Stimulated activated naive CD4-positive, alpha-beta T cell treated with Interleukin-2 at 50 U/mL for 16 hours (primary cell): ENCODE results near the gene AOPEP.
"Not testable (repeated sequence)": the region's sequence is repeated elsewhere in the genome, so short reads cannot be mapped to it uniquely, and the experiment has no call there.

Experiments used
- DNase-seq: peaks from one replicate; lab custom pipeline; 2025; lab: John Stamatoyannopoulos, UW

The AOPEP gene

DNA sequence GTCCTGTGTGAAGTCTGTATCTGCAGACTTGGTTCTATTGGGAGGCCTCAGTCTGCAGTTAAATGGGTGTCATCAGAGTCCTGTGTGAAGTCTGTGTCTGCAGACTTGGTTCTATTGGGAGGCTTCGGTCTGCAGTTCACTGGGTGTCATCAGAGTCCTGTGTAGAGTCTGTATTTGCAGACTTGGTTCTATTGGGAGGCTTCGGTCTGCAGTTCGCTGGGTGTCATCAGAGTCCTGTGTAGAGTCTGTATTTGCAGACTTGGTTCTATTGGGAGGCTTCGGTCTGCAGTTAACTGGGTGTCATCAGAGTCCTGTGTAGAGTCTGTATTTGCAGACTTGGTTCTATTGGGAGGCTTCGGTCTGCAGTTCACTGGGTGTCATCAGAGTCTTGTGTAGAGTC is 239.1 kb downstream of the AOPEP start:
- DNase-seq: not testable (repeated sequence)

DNA sequence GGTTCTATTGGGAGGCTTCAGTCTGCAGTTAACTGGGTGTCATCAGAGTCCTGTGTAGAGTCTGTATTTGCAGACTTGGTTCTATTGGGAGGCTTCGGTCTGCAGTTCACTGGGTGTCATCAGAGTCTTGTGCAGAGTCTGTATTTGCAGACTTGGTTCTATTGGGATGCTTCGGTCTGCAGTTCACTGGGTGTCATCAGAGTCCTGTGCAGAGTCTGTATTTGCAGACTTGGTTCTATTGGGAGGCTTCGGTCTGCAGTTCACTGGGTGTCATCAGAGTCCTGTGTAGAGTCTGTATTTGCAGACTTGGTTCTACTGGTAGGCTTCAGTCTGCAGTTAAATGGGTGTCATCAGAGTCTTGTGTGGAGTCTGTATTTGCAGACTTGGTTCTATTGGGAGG is 239.5 kb downstream of the AOPEP start:
- not testable (repeated sequence) for DNase-seq

DNA sequence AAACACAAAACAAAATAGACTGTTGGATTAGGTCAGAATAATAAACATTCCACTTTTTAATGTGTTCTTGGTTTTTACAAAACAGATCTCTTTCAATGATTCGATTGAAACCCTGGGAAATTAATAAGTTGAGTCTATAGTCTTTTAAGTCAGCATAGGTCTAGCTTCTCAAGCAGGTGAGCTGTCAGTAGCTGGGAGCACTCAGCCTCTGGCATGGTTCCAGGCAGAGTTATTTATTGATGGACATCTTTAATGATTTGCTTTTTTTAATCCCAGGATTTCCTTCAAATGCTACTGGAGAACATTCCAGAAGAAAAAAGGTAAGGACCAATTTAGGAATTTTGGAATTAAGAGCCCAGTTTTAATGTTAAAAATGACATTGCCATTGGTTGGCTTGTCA is 241.0 kb downstream of the AOPEP start:
- no peak for DNase-seq

DNA sequence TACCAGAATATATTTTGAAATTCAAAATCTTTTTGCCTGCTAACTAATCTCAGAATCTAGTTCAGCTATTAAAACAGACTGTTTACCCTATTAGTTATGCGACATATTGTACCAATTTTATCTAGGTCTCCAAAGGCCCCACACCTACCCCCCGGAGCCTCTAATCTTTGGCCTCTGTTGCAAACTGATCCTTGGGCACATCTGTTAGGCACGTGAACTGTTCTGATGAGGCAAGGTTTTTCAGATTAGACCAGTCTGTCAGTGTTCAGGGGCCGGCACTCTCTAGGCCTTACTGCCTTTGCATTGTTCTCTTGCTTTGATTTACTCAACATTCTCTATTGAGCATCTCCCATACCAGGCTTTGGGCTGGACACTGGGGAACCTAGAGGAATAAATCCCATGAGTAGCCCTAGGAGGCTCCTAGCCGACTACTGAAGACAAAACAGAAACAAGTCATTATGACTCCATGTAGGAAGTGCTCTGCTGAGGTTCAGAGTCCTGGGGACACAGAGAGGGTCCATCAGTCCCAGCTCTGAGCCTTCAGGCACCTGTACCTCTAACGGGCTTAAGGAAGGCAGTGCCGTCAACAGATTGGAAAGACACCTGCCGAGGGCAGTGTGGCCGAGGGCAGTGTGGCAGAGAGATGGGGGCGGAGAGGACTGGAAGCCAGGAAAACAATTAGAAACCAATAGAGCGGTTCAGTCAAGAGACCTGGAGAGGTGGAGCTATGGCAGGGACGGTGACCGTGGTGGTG is 245.1 kb downstream of the AOPEP start:
- DNase-seq: no peak

DNA sequence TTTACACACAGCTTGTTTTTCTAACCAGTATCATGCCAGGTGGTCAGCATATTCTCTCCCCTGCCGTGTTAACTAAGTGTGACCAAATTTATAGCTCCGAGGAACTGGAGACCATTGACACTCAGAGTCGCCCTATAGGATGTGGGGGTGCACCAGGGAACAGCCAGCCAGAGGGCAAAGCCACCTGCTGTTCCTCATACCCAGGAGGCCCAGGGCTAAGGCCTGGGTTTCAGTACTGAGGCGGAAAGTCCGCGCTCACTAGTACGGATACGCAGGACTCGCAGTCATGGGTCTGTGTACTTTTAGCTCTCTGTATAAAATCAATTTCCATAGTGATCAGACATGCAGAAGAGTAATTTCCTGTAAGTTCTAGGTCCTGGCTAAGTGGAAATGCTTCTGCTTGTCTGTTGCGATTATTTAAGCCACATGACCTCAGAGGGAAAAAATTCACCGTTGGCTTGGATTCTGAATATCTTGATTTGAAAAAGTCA is 247.0 kb downstream of the AOPEP start:
- DNase-seq: no peak

DNA sequence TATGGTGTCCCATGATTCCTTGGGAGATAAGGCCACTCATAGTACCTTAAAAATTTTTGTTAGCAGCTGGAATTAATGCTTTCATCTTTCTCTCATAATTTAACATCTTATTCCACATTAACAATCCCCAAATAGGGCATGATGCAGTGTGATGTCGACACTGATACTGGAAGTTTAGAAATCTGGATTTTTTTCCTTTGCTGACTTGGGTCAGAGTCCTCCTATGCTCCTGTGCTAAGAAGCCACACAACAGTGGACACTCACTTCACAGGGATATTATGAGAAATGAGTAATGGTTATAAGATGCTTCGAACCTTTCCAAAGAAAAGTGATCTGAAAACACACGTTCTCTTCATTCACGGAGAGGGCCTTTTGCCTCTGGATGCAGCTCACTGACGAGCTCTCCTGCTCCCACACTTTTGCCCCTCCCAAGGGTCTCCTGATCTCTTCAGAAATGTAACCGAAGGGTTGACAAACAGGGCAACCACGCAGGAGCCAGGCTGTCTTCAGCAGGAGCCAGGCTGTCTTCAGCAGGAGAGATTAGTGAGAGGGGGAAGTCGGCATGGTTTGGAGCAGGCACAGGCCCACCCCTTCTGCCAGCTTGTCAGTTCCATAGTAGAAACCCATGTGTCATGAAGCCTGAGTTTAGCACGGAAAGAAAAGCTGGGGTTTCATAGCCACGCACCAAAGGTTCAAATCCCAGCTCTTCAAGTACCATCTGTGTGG is 247.8 kb downstream of the AOPEP start:
- DNase-seq: no peak

DNA sequence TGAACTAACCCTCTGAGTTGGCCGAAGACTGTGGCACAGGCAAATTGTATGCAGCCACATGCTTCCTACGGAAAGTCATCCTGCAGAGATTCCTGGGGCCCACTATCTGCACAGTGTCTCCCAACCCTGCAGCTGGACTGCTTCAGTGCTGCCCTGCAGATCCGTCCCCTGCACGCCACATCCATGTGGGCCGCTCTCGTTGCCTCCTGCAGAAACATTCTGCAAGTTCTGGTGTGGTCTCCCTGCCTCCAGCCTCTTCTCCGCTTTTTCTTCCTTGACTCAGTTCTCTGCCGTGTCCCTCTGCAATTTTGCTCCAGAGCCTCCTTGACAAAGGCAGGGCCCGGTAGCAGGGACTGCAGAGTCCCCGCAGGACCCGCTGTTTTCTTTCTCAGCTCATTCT is 249.0 kb downstream of the AOPEP start:
- no peak for DNase-seq

DNA sequence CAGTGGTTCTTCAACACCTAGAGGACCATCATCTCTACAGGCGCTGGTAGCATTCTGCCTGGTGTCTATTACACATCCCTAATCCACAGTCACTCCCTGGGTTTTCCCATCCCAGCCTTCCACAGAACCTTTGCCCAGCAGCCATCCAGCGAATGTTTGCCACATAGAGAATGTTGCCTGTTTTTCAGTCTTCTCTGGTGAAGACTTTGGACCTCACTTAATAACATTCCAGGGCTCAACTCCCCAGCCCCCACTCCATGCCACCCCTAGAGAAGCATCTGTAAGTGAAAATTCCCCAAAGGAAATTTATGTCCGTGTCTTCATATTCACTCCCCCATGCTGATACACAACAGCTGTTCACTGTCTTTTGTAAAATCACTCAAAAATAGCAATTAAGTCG is 249.6 kb downstream of the AOPEP start:
- no peak for DNase-seq

DNA sequence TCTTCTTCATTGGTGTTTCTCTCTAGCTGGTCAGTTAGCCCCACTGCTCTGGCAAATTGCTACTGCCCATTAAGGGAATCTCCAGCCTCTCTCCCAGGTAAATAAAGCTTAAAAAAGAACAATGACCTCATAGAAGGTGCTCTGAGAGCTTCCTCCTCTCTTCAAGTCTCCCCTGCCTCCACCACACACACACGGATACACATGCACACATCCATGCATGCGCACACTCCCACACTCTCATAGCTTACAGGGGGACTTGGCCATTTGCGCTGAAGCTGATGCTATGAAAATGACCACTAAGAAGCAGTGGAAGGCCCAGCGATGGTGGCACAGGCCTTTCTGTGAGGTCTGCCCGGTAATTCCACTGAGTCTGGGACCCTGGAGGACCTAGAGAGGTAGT is 250.9 kb downstream of the AOPEP start:
- DNase-seq: no peak

DNA sequence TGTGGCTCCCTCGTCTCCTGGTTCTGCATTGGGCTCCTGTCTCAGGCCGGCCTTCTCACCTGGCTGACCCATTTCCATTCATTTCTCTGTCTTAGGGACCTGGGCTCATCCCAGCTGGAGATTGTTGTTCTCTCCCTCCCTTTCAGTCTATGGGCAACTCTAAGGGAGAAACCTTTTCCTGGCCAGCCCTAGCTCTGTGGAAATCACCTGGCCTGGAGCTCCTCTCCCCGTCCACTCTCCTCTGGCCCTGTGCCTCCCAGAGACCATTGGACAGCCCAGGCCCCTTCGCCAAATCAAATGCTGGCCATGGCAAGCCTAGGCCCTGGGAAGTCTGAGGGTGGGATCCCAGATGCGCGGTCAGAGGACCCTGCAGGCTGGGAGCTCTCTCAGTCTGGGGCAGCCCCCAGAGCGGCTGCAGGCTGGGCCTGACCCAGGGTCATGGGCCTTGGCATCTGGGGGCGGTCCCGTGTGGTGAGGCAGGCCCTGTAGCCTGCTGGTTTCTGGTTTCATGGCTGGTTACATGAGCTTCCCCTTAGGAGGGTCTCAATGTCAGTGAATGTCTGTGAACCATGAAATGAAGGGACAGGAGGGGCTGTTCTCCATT is 253.5 kb downstream of the AOPEP start:
- no peak for DNase-seq

DNA sequence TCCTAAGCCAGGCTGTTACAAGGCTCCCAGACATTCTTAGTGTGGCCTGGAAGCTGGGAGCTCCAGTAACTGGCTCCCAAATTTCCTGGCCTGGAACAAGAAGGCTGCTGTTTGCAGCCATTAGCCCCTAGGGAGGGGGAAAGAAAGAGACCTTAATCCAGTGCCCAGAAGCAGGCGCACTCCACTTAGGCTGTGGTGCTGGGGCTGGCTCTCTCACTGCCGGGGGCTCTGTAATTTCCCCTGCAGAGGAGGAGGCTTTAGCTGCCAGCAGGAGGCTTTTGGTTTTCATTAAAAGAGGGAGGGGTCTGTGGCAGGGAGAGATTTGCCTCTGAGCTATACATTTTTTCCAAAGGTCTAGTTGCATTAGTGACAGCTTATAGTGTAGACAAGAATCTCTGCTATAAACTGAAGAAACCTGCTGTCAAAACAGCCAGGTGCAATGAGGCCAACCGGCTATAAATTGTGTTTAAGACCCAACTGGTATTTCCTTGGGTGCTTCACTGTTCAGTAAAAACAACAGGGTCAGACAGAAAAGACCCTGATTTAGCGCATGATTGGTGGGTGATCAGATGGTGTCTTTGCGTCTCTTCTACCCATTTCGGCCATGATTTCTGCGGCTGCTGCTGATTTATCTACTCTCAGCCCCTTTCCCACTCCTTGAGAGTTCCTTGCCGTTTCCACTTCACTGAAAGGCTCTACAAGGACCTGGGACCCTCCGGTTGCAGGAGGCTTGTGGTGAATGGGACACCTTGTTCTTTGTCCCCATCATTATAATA is 254.6 kb downstream of the AOPEP start:
- DNase-seq: no peak

DNA sequence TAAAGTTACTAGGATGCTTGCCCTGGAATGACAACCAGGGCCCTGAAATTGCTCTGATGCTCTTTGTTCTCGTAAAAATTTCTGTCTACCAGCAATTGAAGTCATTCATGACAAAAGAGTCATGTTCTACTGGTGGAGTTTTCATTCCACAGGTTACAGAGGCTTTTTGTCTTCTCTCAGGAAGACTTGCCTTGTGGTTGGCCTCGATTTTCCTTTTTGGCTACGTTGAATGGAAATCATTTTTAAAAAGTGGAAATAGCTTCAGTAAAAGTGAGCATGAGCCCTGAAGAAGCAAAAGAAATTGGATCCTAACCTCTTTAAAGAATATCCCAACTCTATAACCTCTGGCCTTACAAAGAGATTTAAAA is 255.2 kb downstream of the AOPEP start:
- DNase-seq: no peak

DNA sequence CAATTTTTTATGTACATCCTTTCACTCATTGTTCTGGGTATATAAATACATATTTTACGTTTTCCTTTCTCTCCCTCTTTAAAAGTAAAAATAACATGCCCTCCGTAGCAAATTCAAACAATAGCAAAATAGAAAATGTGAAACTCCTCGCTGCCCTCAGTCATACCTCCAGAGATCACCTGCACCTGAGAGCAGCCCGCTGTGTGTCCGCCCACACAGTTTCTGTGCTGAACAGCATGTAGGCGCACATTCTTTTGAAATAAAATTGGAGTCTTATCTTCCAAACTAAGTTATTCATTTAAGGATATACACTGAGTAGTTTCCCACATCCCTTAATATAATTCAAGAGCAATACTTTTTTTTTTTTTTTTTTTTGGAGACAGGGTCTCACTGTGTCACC is 255.7 kb downstream of the AOPEP start:
- DNase-seq: no peak

DNA sequence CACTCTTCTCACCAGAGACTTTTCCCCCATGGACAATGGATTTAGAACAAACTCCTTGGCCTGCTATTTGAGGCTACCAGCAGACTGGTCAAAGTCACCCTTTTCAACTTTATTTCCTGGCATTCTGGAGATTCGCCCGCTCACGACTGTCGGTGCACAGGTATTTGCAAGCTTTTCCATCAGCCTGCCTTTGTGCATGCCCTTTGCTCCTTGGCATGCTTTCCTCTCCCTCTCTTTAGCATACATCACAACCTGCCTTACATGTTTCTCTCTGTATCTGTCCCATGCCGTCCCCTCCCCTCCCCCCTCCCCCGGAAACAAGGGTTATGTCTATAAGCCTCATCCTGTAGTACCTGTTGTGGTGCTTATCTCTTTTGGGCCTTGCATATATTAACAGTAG is 257.1 kb downstream of the AOPEP start:
- no peak for DNase-seq

DNA sequence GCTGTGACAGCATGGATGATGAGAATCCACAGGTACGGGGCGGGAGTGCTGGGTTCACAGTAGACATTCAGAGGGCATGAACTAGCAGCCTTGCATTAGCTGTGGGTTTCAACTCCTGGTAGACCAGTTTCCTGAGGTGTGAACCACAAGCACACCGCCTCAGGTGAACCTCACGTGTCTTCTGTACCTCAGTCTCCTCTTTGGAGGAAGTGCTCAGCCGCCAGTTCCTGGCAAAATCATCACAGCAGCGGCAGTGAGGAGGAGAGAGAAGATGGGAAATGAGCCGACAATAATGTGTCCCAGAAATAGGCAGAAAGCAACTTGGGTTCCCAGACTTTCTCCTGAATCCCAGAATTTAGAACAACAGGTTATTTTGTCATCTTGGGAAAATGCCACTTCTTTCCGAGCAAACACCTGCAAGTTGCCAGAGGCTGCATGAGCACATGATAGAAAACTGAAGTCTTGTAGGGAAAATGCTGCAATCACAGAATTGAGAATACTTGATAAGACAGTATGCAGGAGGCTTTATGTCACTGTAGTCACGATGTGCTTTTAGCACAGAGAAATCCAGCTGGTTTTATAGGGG is 258.5 kb downstream of the AOPEP start:
- no peak for DNase-seq

DNA sequence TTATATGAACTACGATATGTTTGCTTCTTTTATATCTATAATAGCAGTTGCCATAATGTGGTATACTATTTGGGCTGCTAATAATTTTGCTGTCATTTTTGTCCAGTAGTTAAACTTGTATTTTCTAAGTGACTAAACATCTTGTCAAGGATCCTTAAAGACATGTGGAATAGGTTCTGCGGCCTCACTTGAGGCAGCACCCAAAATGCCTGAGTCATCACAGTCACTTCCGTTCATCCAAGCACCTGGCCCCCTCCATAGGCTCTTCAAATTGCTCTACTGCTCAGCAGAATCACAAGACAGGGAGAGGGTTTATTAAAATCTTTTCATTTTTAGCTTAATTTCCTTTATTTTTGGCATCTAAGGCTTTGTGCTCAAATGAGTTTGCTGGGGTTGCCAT is 259.1 kb downstream of the AOPEP start:
- DNase-seq: no peak

DNA sequence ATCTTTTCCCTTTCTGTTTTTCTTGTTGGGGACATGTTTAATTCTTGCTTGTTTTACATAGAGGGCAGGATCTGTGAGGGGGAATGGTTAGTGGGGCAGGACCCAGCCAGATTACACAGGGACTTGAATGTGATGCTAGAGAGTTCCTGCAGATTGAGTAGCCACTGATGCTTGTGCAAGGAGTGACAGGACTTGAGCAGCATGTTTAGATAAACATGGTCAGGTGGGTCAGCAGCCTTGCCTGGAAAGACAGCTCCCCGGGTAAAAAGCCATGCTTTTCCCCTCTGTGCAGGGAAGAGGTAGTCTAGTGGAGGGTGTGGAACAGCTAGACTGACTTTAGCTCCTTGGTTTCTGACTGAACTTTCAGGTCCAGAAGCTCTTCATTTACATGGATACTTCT is 261.2 kb downstream of the AOPEP start:
- no peak for DNase-seq

DNA sequence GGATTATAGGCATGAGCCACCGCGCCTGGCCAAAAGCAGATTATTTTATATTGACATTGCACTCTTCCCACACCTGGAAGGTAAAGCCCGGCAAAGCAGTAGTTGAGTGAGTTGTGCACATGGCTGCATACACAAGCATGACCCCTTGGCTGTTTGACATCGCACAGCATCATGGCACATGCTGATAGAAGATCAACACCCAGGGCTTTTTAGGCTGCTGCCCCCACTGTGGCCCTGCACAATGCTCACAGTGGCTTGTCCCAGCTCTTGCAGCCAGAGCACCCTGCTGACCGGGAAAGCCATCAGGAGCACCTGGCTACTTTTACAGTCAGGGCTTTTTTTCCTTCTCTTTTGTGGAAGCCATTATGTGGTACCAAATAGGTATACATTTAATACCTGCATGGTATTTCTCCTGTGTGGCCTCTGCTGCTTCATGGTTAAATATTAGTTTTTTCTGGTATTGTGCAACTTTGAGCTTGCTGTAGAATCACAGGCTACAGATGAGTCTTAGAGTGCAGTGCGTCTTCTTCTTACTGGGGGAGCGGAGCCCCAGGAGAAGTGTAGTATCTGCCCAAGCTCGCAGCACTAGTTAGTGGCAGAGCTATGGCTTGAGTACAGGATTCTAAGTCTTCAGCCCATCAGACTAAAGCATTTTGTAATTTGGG is 264.5 kb downstream of the AOPEP start:
- no peak for DNase-seq

DNA sequence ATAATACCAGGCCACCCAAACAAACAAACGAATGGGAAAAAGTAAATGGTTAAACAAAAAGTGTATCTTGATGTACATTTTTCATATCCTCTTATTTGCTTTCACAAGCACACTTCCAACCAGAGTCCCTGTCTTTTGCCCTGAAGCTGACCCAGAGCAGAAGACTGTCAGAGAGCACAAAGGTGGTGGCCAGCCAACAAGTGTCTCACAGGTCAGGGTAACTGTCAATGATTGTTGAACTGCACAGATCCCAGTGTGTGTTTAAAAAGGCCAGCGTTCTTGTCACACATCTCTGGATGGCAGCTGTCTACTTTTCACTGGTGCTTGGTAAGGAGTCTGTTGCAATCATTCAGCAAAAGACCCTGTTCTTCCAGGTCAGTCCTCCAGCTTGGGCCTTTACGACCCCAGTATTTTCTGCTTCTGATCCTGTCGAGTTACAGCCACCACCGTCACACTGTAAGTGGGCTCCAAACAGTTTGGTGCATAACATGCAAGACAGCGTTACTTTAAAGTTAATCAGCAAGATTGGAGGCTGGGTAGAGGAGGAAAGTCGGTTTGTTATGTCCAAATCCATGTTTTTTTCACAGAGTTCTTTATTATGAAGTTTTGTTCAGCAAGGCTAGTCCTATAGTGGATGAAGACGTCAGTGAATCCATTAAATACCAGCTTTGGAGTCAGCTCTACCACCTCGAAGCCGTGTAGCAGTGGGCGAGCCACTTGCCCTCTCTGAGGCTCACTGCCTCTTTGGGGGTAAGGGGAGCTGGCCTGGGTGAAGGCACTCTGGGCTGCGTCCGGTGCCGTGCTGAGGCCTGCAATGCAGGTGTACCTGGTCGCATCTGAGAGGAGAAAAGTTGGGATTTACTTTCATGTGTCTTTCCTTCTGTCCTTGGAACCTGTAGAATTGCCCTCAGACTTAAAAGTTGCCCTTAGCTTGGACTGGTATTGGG is 265.7 kb downstream of the AOPEP start:
- no peak for DNase-seq

DNA sequence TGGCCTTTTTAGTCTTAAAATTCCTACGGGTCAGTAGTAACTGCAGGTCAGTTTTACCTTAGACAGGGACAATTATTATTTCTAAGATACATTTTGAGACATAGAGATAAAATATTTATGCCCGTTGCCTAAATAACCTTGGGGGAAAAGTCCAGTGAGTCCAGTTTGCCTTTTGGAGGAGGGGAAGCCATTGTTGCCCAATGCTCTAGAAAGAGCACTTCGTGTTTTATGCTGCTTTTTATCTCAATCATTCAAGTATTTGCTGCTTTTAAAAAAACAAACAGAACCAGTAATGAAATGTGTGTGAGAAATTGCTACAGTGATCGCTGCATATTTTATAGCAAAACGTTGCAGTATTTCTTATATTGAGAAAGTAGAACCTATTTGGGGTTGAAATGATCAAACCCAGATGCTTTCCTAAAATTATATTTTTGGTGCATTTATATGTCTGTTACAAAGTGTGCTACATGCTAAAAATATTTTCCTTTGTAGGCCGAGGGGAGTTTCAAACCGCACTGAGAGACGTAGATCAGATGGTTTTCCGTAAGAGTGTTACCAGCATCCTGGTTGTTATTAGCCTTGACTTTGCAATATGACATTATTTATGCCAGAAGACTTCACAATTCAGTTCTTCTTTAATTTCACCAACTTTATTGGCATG is 266.8 kb downstream of the AOPEP start:
- DNase-seq: no peak
